Measurements from ENCODE around the gene CNTNAP2. TPM values are rescaled to one million over a fixed set of nuclear protein-coding genes. Genes with fewer than 3 reads are reported as not detected.

The CNTNAP2 gene
- total RNA-seq, 1 experiment from 2014 or later: 64.5 TPM

DNA sequence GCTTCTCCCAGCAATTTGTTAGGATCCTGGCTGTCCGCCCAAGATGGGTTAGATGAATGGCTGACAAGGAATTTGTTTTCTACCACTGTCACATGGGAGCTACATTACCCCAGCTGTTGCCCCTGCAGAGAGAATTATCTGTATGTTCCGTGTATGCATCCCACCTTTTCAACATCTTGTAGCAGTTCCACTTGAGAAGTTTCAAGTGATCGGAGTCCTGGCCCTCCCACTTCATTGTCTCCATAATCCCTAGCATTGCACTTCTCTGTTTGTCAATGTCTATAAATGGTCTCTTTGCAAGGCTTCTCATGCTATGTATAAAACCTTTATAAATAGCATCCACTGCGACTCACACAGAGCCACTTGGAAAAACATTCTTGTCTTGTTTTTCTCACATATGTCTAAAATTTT, 972.5 kb downstream of the CNTNAP2 start:
- no peaks in the 10 kb centered on the region for H3K4me1 Mint-ChIP-seq

More for the DNA sequence above, 972.5 kb downstream of the CNTNAP2 start:
- no peaks in the 10 kb centered on the region for H3K23me2 ChIP-seq (ENCODE audit: insufficient read length, low read depth, low read length, poor library complexity, severe bottlenecking)
- no peak overlapping the region for H2BK15ac ChIP-seq (ENCODE audit: low read depth, low read length)
- no CpG with 5 or more reads among the region's 4 CpGs for WGBS (ENCODE audit: extremely low coverage, insufficient read length, low lambda C conversion rate)
- no peak overlapping the region for H3K4me2 ChIP-seq (ENCODE audit: insufficient read depth, insufficient read length, low read length)
- H2BK20ac ChIP-seq (ENCODE audit: low read depth, low read length, poor library complexity, severe bottlenecking): no peak overlapping the region
- no peak overlapping the region for H3K56ac ChIP-seq (ENCODE audit: insufficient read length, low read depth, low read length)
- H2BK120ac ChIP-seq (ENCODE audit: low read depth, low read length, poor library complexity, severe bottlenecking): no peak overlapping the region
- H3K27ac Mint-ChIP-seq: no peak overlapping the region
- no peak overlapping the region for H4K5ac ChIP-seq (ENCODE audit: insufficient read length, low read depth, low read length)
- peaks cover 0 to 1% of the 10 kb centered on the region in 2 experiments; a peak in 1 of 5 replicates for H3K9me3 Mint-ChIP-seq
- H2AK5ac ChIP-seq (ENCODE audit: insufficient read length, low read length): no peak overlapping the region
- no peaks in the 10 kb centered on the region for H4K20me1 ChIP-seq (ENCODE audit: control insufficient read depth, insufficient read depth, insufficient read length)
- no peak for DNase-seq
- no peak overlapping the region for H4K91ac ChIP-seq (ENCODE audit: insufficient read length, low read depth, low read length)
- H3K79me2 ChIP-seq (ENCODE audit: insufficient read depth, low read length): no peaks in the 10 kb centered on the region
- H3K27me3 ChIP-seq (ENCODE audit: insufficient read depth, low read length): no peaks in the 10 kb centered on the region
- H3K23ac ChIP-seq (ENCODE audit: insufficient read length, low read depth, low read length): no peak overlapping the region
- no peak overlapping the region for H3T11ph ChIP-seq (ENCODE audit: low read length)
- H3K18ac ChIP-seq (ENCODE audit: insufficient read length, low read depth, low read length): no peak overlapping the region
- H2AFZ ChIP-seq (ENCODE audit: low read length): no peak overlapping the region
- H3K27me3 Mint-ChIP-seq (ENCODE audit: low read depth): no peaks in the 10 kb centered on the region
- no peak overlapping the region for H2BK12ac ChIP-seq (ENCODE audit: insufficient read length, low read depth, low read length)
- no peak overlapping the region for H3K4ac ChIP-seq (ENCODE audit: low read depth, low read length)
- no peak overlapping the region for H2BK5ac ChIP-seq (ENCODE audit: insufficient read length, low read length)
- H3K9ac ChIP-seq (ENCODE audit: extremely low read depth, insufficient read length, low read length): no peak overlapping the region
- no peak overlapping the region for H4K8ac ChIP-seq (replicated peaks; ENCODE audit: insufficient read length, low read depth, low read length)
- H3K4me3 Mint-ChIP-seq: no peak overlapping the region
- H3K14ac ChIP-seq (ENCODE audit: insufficient read depth, low read length): no peak overlapping the region
- no peak for TF ChIP-seq CTCF (conservative IDR thresholded peaks at IDR 0.05)
- H3K79me1 ChIP-seq (ENCODE audit: insufficient read depth, low read depth, low read length, poor library complexity, severe bottlenecking): no peaks in the 10 kb centered on the region
- H3K4me1 ChIP-seq (ENCODE audit: insufficient read depth, low read length): no peaks in the 10 kb centered on the region
- peaks cover 0 to 6% (median 0%) of the 10 kb centered on the region in 3 experiments; a peak in 2 of 7 replicates for H3K36me3 Mint-ChIP-seq (ENCODE audit: insufficient read depth in 1 of 3, low read depth in 3 of 3)
- no peak overlapping the region for H3K27ac ChIP-seq (ENCODE audit: insufficient read length, low read depth, low read length)
- no peaks in the 10 kb centered on the region for H3K9me3 ChIP-seq (ENCODE audit: control insufficient read depth, low read depth, low read length)
